ENCODE data around the gene PLA1A. TPM values are rescaled to one million over a fixed set of nuclear protein-coding genes. Genes with fewer than 3 reads are reported as not detected.
"Not testable (repeated sequence)": the region's sequence is repeated elsewhere in the genome, so short reads cannot be mapped to it uniquely, and the experiment has no call there.

Gene PLA1A
- polyA plus RNA-seq, 1 donor from 2014 or later, result not detected

GRCh38 chr3:119562307-119562961 is 35.3 kb upstream of the PLA1A start:
- H3K36me3 Mint-ChIP-seq, result peaks cover 5% of the 10 kb centered on the region
- peak overlapping the region; percentile 75 to 92 (median 90) for H3K4me3 Mint-ChIP-seq
- peaks cover 0 to 1% (median 0%) of the 10 kb centered on the region in 3 donors for H3K9me3 Mint-ChIP-seq

GRCh38 chr3:119563334-119563733 is 34.4 kb upstream of the PLA1A start:
- not testable (repeated sequence) for H3K9me3 Mint-ChIP-seq, H3K36me3 Mint-ChIP-seq, H3K27me3 Mint-ChIP-seq, H3K4me3 Mint-ChIP-seq
- peak overlapping the region; percentile 24 to 99 (median 53) for H3K27ac Mint-ChIP-seq
- H3K4me1 Mint-ChIP-seq, result peaks cover 29 to 36% (median 35%) of the 10 kb centered on the region in 3 donors

More at GRCh38 chr3:119562307-119562961, 35.3 kb upstream of the PLA1A start:
- peak overlapping the region; percentile 99 to 100 (median 99) for H3K27ac Mint-ChIP-seq
- H3K4me1 Mint-ChIP-seq, result peaks cover 29 to 43% (median 38%) of the 10 kb centered on the region in 3 donors
- no peaks in the 10 kb centered on the region for H3K27me3 Mint-ChIP-seq

- H3K4me3 Mint-ChIP-seq, result peak overlapping the region in 1 of 4 donors; percentile 20
- no peaks in the 10 kb centered on the region for H3K27me3 Mint-ChIP-seq
- no peaks in the 10 kb centered on the region for H3K9me3 Mint-ChIP-seq
These were observed 28.5 kb upstream of the PLA1A start for GRCh38 chr3:119569156-119569555.

GRCh38 chr3:119570229-119570628 is 27.5 kb upstream of the PLA1A start:
- Mint-ChIP-seq H3K27ac (no peak overlapping the region), H3K4me1 (peaks cover 8 to 18% (median 10%) of the 10 kb centered on the region in 3 donors), H3K9me3 (no peaks in the 10 kb centered on the region), H3K27me3 (no peaks in the 10 kb centered on the region), H3K4me3 (peak overlapping the region in 3 of 4 donors; percentile 20 to 45 (median 43)), H3K36me3 (no peaks in the 10 kb centered on the region)

More at GRCh38 chr3:119569156-119569555, 28.5 kb upstream of the PLA1A start:
- Mint-ChIP-seq H3K4me1 (peaks cover 10 to 18% (median 12%) of the 10 kb centered on the region in 3 donors), H3K27ac (peak overlapping the region in 1 of 3 donors; percentile 3), H3K36me3 (no peaks in the 10 kb centered on the region)

GRCh38 chr3:119571230-119571629 is 26.5 kb upstream of the PLA1A start:
- H3K4me1 Mint-ChIP-seq, result peaks cover 6 to 12% (median 7%) of the 10 kb centered on the region in 3 donors
- no peak overlapping the region for H3K27ac Mint-ChIP-seq
- H3K4me3 Mint-ChIP-seq, result no peak overlapping the region
- H3K27me3 Mint-ChIP-seq, result no peaks in the 10 kb centered on the region
- no peaks in the 10 kb centered on the region for H3K9me3 Mint-ChIP-seq
- no peaks in the 10 kb centered on the region for H3K36me3 Mint-ChIP-seq

GRCh38 chr3:119571688-119572087 is 26.0 kb upstream of the PLA1A start:
- Mint-ChIP-seq H3K27me3 (no peaks in the 10 kb centered on the region), H3K4me3 (no peak overlapping the region), H3K36me3 (no peaks in the 10 kb centered on the region), H3K4me1 (peaks cover 4 to 9% (median 5%) of the 10 kb centered on the region in 3 donors), H3K27ac (no peak overlapping the region), H3K9me3 (no peaks in the 10 kb centered on the region)

- no peaks in the 10 kb centered on the region for H3K9me3 Mint-ChIP-seq
- peaks cover 5 to 19% (median 8%) of the 10 kb centered on the region in 3 donors for H3K4me1 Mint-ChIP-seq
- H3K27ac Mint-ChIP-seq, result no peak overlapping the region
- H3K4me3 Mint-ChIP-seq, result no peak overlapping the region
- H3K27me3 Mint-ChIP-seq, result no peaks in the 10 kb centered on the region
- H3K36me3 Mint-ChIP-seq, result no peaks in the 10 kb centered on the region
These were observed 22.2 kb upstream of the PLA1A start for GRCh38 chr3:119575507-119575906.

GRCh38 chr3:119579366-119580066 is 18.2 kb upstream of the PLA1A start, which contains the start of gene ADPRH:
ADPRH (plus strand) TSS chr3:119579492; CDS start chr3:119582170, 2,678 bp downstream.
- Mint-ChIP-seq H3K4me3 (peak within 1 kb of the TSS; percentile 96 to 100 (median 97)), H3K36me3 (no peaks in the 10 kb centered on the region), H3K4me1 (peaks cover 12 to 36% (median 26%) of the 10 kb centered on the region in 3 donors), H3K27me3 (no peaks in the 10 kb centered on the region), H3K27ac (peak within 1 kb of the TSS; percentile 99 to 100 (median 99)), H3K9me3 (no peaks in the 10 kb centered on the region)

GRCh38 chr3:119580067-119580760 is 17.5 kb upstream of the PLA1A start:
- Mint-ChIP-seq H3K27me3 (no peaks in the 10 kb centered on the region), H3K27ac (peak overlapping the region; percentile 99 to 100 (median 99)), H3K4me3 (peak overlapping the region; percentile 96 to 100 (median 97)), H3K36me3 (no peaks in the 10 kb centered on the region), H3K9me3 (no peaks in the 10 kb centered on the region), H3K4me1 (peaks cover 12 to 36% (median 26%) of the 10 kb centered on the region in 3 donors)

- no peaks in the 10 kb centered on the region for H3K27me3 Mint-ChIP-seq
- peaks cover 12 to 40% (median 31%) of the 10 kb centered on the region in 3 donors for H3K4me1 Mint-ChIP-seq
- H3K4me3 Mint-ChIP-seq, result peak overlapping the region in 1 of 4 donors; percentile 96
- H3K36me3 Mint-ChIP-seq, result no peaks in the 10 kb centered on the region
- peak overlapping the region; percentile 80 to 99 (median 84) for H3K27ac Mint-ChIP-seq
- H3K9me3 Mint-ChIP-seq, result no peaks in the 10 kb centered on the region
These were observed 15.5 kb upstream of the PLA1A start for GRCh38 chr3:119582178-119582577.

GRCh38 chr3:119585208-119585607 is 12.5 kb upstream of the PLA1A start:
- Mint-ChIP-seq H3K36me3 (peaks cover 6% of the 10 kb centered on the region), H3K9me3 (peaks cover 0 to 2% (median 0%) of the 10 kb centered on the region in 3 donors), H3K4me3 (peak overlapping the region in 1 of 4 donors; percentile 54), H3K4me1 (peaks cover 27 to 49% (median 44%) of the 10 kb centered on the region in 3 donors), H3K27me3 (no peaks in the 10 kb centered on the region), H3K27ac (no peak overlapping the region)

GRCh38 chr3:119585856-119586570 is 11.7 kb upstream of the PLA1A start:
- peak overlapping the region in 1 of 4 donors; percentile 15 for H3K4me3 Mint-ChIP-seq
- peaks cover 23 to 45% (median 38%) of the 10 kb centered on the region in 3 donors for H3K4me1 Mint-ChIP-seq
- peak overlapping the region in 1 of 3 donors; percentile 2 for H3K27ac Mint-ChIP-seq
- H3K27me3 Mint-ChIP-seq, result no peaks in the 10 kb centered on the region
- peaks cover 8% of the 10 kb centered on the region for H3K36me3 Mint-ChIP-seq
- peaks cover 0 to 2% (median 0%) of the 10 kb centered on the region in 3 donors for H3K9me3 Mint-ChIP-seq

- H3K36me3 Mint-ChIP-seq, result peaks cover 8% of the 10 kb centered on the region
- no peaks in the 10 kb centered on the region for H3K27me3 Mint-ChIP-seq
- H3K4me1 Mint-ChIP-seq, result peaks cover 20 to 38% (median 33%) of the 10 kb centered on the region in 3 donors
- H3K9me3 Mint-ChIP-seq, result peaks cover 0 to 2% (median 0%) of the 10 kb centered on the region in 3 donors
- H3K27ac Mint-ChIP-seq, result peak overlapping the region in 1 of 3 donors; percentile 2
- peak overlapping the region in 1 of 4 donors; percentile 15 for H3K4me3 Mint-ChIP-seq
These were observed 10.9 kb upstream of the PLA1A start for GRCh38 chr3:119586733-119587172.

- H3K9me3 Mint-ChIP-seq, result peaks cover 0 to 2% (median 0%) of the 10 kb centered on the region in 3 donors
- H3K27ac Mint-ChIP-seq, result peak overlapping the region in 1 of 3 donors; percentile 83
- H3K4me1 Mint-ChIP-seq, result peaks cover 16 to 29% (median 25%) of the 10 kb centered on the region in 3 donors
- peak overlapping the region in 2 of 4 donors; percentile 10 to 77 for H3K4me3 Mint-ChIP-seq
- peaks cover 8% of the 10 kb centered on the region for H3K36me3 Mint-ChIP-seq
- no peaks in the 10 kb centered on the region for H3K27me3 Mint-ChIP-seq
These were observed 9.6 kb upstream of the PLA1A start for GRCh38 chr3:119588112-119588511.

Measured in IgD-negative memory B cell (primary cell).